Activated CD4-positive, alpha-beta T cell treated with anti-CD3 and anti-CD28 coated beads for 1 hour (primary cell): Measurements from ENCODE around the gene RETSAT.
"Not testable (repeated sequence)": the region's sequence is repeated elsewhere in the genome, so short reads cannot be mapped to it uniquely, and the experiment has no call there.

ENCODE experiments used
- DNase-seq: peaks from one replicate; pipeline ENCODE4 v3.0.0-alpha.2; 2020

Gene RETSAT

GRCh38 chr2:85354286-85355072 lies at the start of gene RETSAT, which contains the start of gene ELMOD3:
TSS of gene RETSAT (minus strand) at chr2:85354528. CDS start at chr2:85354507, 21 bp downstream.
TSS of gene ELMOD3 (plus strand) at chr2:85354769. CDS start at chr2:85357199, 2,430 bp downstream.
- peak; percentile 93 for DNase-seq

DNA sequence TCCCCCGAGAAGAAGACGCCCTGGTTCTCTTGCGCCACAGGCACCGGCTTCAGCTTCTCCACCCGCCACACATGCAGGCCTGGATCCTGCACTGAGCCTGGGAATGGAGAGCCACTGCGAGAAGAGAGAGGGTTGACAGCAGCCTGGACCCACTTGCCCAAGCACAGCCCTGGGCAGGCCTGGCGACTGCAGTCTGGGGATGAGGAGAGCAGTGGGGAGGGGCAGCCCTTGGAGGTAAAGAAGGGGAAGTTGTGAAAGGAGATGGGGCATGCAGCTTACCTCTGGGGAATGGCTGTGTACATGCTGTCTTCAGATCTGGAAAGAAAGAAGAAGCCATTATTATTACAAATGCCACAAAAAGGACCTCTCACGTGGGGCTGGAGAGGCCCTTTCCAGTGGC lies 47.5 kb upstream of the RETSAT start:
- DNase-seq, result no peak

- DNase-seq, result no peak
Observed at GRCh38 chr2:85401464-85401805, 47.1 kb upstream of the RETSAT start.

GRCh38 chr2:85400541-85401463 lies 46.5 kb upstream of the RETSAT start:
- no peak for DNase-seq

DNA sequence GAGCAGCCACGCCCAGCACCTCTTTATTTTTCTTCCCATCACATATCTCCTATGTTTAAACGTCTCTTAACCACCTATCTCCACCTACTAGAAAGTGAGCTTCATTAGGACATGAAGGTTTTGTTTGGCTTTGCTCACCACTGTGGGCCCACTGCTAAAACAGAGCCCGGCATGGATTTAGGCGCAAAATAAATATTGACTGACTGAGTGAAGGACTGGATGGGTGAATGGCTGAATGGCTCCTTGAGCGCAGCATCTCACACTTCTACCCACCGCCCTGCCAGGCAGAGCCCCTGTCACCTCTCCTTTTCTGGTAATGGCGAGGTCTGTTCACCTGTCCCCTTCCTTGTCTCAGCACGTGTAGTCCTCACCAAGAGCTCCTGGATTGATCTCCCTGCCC lies 45.7 kb upstream of the RETSAT start:
- DNase-seq, result no peak

GRCh38 chr2:85399183-85399455 lies 44.8 kb upstream of the RETSAT start:
- DNase-seq, result no peak

DNA sequence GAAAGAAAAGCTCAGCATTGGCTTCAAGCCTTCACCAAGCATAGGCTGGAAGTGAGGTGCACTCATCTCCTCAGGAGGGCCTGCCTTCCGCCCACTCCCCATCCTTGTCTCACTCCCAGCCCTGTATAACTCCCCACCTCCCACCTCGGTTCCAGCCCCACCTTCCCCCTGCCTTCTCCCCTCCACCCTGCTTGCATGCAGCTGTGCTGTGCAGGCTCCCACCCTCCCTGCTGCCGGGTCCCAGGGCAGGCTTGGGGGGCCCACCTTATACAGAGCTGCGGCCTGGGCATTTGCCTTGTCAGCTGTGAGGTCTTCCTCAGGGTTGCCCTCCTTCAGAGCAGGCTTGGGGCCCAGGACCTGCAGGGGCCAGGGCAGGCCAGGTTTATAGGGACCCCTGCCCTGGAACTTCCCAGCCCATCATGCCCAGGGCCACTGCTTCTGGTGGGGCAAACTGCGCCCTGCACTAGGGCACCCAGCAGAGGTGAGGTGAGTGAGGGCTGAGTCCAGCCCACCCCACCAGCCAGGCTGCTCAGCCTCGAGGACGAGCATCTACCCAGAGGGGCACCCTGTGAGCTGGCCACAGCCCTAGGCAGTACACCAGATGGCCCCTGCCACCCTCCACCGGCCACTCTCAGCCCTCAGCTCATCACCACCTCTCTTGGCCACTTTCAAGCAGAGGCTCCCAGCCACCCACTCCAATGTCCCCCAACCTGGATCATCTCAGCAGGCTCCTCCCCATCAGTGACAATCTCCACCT lies 44.3 kb upstream of the RETSAT start:
- DNase-seq, result no peak

- DNase-seq, result no peak
Observed at GRCh38 chr2:85397925-85398331, 43.6 kb upstream of the RETSAT start.

DNA sequence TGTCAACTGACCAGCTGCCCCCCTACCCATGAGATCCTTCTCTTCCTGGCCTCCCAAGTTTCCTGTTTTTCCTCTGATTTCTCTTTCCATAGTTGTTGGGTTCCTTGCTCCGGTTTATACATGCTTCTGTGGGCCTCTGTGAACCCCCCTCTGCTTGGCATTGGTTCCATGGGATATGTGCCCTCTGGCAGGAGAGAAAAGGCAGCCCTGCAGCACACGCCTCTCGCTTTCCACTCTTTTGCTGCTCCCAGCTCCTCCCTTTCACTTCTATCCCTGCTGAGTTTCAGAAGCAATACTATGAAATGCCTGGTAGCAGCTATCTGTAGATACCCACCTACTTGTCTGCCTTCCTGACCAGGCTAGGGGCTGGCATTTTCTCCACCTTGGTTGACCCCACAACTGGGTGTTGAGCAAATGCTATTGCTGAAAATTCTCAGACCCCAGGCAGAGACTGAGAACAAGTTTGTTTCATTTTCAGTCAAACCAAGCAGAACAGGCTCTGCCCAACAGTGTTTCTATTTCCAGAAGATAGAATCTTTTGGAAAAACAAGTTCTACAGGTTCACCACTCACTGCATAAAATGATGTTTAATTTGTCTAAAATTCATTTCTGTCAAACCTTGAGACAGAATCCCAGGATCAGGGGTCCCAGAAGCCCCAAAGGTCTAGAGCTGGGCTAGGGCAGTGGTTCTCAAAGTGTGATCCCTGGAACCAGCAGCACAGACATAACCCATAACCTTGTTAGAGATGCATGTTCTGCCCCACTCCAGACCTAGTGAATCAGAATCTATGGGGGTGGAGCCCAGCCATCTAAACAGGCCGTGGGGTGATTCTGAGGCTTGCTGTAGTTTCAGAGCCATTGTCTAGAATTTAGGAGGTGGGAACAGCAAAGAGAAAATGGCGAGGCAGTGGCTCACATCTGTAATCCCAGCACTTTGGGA lies 42.5 kb upstream of the RETSAT start:
- no peak for DNase-seq

DNA sequence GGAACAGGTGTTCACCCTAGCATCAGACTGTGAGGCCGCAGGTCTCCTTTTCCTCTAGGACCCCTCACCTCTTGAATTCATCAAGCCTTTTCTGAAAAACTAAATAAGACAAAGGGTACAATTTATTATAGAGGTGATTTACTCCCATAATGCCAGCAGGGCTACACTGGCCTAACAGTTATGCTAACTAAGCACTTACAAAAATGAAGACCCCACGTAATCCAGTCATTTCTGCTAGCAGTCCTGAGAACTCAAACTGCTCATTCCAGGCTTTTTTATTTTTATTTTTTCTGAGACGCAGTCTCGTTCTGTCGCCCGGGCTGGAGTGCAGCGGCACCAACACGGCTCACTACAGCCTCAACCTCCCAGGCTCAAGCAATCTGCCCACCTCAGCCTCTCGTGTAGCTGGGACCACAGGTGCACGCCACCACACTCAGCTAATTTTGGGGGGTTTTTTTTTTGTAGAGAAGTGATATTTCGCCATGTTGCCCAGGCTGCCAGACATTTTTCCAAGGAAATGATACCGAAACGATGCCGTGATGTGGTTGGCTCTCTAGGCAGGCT lies 41.7 kb upstream of the RETSAT start:
- no peak for DNase-seq

DNA sequence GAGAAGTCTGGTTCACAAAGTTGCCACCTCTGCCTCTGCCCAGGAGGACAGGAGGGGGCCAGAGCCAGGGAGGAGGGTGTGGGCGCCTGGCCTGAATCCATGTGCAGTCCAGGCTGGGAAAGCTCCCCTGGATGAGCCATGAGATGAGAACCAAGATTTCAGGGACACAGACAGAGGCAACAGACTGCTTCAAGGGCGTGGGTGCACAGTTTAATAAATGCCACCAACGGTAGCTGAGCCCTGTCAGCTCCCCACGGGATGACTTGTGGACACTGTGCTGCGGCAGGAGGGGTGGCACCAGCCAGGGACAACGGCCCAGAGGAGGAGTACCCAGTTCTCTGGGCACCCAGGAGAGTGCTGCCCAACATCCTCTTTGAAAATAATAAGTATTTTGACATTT lies 40.6 kb upstream of the RETSAT start:
- no peak for DNase-seq

GRCh38 chr2:85394261-85394681 lies 39.9 kb upstream of the RETSAT start:
- no peak for DNase-seq

GRCh38 chr2:85393836-85394235 lies 39.5 kb upstream of the RETSAT start:
- DNase-seq, result no peak

- DNase-seq, result peak; percentile 57
Observed at GRCh38 chr2:85390941-85391669, 36.8 kb upstream of the RETSAT start.

DNA sequence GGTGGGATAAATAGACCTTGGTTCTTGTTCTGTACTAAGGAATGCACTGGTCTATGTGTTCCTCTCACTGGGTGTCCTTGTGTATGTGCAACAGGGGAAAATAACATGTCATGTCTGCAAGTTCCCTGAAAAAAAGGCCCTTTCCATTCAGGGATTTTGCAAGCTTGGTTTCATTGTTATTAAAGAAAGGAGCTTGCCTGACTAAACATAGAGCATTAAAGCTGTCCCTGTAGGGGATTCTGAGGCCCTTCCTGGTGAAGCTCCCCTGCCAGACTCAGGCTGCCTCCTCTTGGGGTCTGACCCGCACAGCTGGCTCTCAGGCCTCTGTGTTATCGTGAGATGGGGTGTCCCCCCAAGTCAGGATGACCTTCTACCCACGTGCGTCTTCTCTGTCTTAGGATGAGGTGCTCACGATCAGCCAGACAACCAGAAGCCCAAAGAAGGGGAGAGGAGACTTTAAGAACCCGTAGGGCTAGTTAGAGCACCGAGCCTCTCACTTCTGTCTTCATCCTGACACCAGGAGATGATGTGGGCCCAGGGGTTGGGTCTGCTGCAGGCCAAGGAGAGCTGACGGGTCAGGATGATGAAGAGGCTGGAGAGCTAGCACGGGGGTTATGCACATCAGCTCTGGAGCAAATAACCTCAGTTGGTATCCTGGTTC lies 34.7 kb upstream of the RETSAT start:
- DNase-seq, result no peak

GRCh38 chr2:85387754-85388153 lies 33.4 kb upstream of the RETSAT start:
- no peak for DNase-seq

DNA sequence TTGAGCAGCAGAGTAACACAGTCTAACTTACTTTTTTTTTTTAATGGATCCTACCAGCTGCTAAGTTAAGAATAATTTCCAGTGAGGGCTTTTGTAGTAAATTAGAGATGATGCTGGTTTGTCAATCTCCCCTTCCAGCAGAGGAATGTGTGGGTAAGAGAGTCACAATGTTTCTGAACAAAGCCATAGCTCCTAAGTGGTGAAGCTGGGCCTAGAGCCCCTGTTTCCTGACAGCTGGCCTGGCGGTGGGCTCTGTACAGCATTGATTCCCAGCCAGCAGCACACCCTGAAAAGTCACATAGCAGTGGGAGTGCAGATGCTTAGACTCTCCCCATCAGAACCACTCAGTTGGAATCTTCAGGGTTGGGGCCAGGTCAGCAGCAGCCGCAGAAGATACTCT lies 31.4 kb upstream of the RETSAT start:
- DNase-seq, result no peak

DNA sequence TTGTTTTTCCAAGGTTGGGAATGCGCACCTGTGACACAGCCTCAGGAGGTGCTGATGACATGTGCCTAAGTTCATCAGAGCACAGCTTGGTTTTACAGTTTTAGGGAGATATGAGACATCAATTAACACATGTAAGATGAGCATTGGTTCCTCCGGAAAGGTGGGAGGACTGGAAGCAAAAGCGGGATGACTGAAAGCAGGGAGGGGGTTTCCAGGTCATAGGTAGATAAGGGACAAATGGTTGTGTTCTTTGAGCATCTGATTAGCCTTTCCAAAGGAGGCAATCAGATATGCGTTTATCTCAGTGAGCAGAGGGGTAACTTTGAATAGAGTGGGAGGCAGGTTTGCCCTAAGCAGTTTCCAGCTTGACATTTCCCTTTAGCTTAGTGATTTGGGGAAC lies 29.5 kb upstream of the RETSAT start:
- no peak for DNase-seq

DNA sequence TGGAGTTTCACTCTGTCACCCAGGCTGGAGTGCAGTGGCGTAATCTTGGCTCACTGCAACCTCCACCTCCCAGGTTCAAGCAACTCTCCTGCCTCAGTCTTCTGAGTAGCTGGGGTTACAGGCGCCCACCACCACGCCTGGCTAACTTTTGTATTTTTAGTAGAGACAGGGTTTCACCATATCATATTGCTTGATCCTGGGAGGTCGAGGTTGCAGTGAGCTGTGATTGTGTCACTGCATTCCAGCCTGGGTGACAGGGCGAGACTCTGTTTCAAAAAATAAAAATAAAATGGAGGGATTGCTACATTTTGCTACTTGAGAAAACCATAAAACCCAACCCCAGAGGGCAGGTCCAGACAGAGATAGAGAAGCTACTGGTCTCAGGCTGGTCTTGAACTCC lies 28.8 kb upstream of the RETSAT start:
- DNase-seq, result not testable (repeated sequence)

DNA sequence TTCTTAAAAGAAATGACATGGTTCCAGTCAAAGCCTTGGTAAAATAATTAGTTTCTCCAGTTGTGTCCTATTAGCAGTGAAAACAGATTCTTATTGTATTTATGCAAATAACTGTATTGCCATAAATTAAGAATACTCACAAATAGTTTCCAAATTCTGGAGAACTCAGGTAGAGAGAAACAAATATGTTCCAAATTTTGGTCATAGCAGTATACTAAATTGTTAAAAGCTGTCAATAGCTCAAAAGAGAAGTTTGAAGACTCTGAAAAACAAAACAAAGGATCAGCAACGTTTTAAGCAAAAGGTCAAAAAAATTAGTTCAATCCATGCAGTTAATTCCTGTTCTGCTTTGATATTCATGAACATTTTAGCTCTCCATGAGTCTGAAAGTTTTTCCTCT lies 25.7 kb upstream of the RETSAT start:
- no peak for DNase-seq

- no peak for DNase-seq
Observed at GRCh38 chr2:85378257-85378656, 23.9 kb upstream of the RETSAT start.
